HG03025 (cell line): ENCODE results near the gene MYO3B.
"Not testable (repeated sequence)": the region's sequence is repeated elsewhere in the genome, so short reads cannot be mapped to it uniquely, and the experiment has no call there.

ENCODE experiments used
- ATAC-seq: cut with Tn5 transposase; IDR thresholded peaks from one replicate; pipeline ENCODE4 v1.9.1; 2021; ENCODE audit warnings: mild to moderate bottlenecking, moderate library complexity; ENCODE audit not compliant: unreplicated experiment, low FRiP score

MYO3B gene

GRCh38 chr2:170652637-170653417 is 474.9 kb downstream of the MYO3B start:
- no peak for ATAC-seq

GRCh38 chr2:170656669-170657068 is 478.7 kb downstream of the MYO3B start:
- ATAC-seq: no peak

GRCh38 chr2:170660409-170660808 is 482.5 kb downstream of the MYO3B start:
- ATAC-seq: no peak

GRCh38 chr2:170665743-170666142 is 487.8 kb downstream of the MYO3B start:
- no peak for ATAC-seq

- no peak for ATAC-seq
These were observed 492.0 kb downstream of the MYO3B start for GRCh38 chr2:170669909-170670308.

- no peak for ATAC-seq
These were observed 492.7 kb downstream of the MYO3B start for GRCh38 chr2:170670651-170671050.

GRCh38 chr2:170671079-170671478 is 493.1 kb downstream of the MYO3B start:
- no peak for ATAC-seq

- ATAC-seq: not testable (repeated sequence)
These were observed 496.3 kb downstream of the MYO3B start for GRCh38 chr2:170674282-170674681.

GRCh38 chr2:170675701-170676100 is 497.8 kb downstream of the MYO3B start:
- ATAC-seq: no peak

GRCh38 chr2:170679607-170680079 is 501.7 kb downstream of the MYO3B start:
- no peak for ATAC-seq

- ATAC-seq: peak; percentile 97
These were observed 502.4 kb downstream of the MYO3B start for GRCh38 chr2:170680172-170680941.

- ATAC-seq: no peak
These were observed 503.4 kb downstream of the MYO3B start for GRCh38 chr2:170681311-170681710.

GRCh38 chr2:170685591-170685990 is 507.6 kb downstream of the MYO3B start:
- no peak for ATAC-seq

GRCh38 chr2:170689481-170689880 is 511.5 kb downstream of the MYO3B start:
- ATAC-seq: no peak

- no peak for ATAC-seq
These were observed 512.7 kb downstream of the MYO3B start for GRCh38 chr2:170690640-170691039.

- no peak for ATAC-seq
These were observed 516.4 kb downstream of the MYO3B start for GRCh38 chr2:170694316-170694715.

- ATAC-seq: no peak
These were observed 517.8 kb downstream of the MYO3B start for GRCh38 chr2:170695521-170696410.

- ATAC-seq: no peak
These were observed 519.0 kb downstream of the MYO3B start for GRCh38 chr2:170696948-170697347.

- ATAC-seq: no peak
These were observed 523.1 kb downstream of the MYO3B start for GRCh38 chr2:170701011-170701410.

GRCh38 chr2:170703776-170704476 is 526.0 kb downstream of the MYO3B start:
- ATAC-seq: no peak
